Hepatocyte (in vitro differentiated cells): Measurements from ENCODE around the gene ITGAE. TPM values are rescaled to one million over a fixed set of nuclear protein-coding genes. Genes with fewer than 3 reads are reported as not detected.

ENCODE experiments used
- DNase-seq: peaks from one replicate; pipeline ENCODE4 v3.0.0-alpha.2; 2016; ENCODE audit warnings: low spot score
- H2AFZ ChIP-seq: fragments of 200-600 bp; sonication (generic); 2 replicates; pipeline ENCODE4 v1.6.0; 2016; ENCODE audit warnings: antibody characterized with exemption, mild to moderate bottlenecking
- H3K27ac ChIP-seq: fragments of 200-600 bp; sonication (generic); 2 replicates; pipeline ENCODE4 v1.5.1; 2016; ENCODE audit warnings: mild to moderate bottlenecking
- H3K27me3 ChIP-seq: fragments of 200-600 bp; sonication (generic); 2 replicates; pipeline ENCODE4 v1.6.1; 2016
- H3K36me3 ChIP-seq: fragments of 200-600 bp; sonication (generic); replicated peaks from 2 replicates; pipeline ENCODE4 v1.5.1; 2016; ENCODE audit warnings: low read depth; ENCODE audit not compliant: insufficient read depth
- H3K4me1 ChIP-seq: fragments of 200-600 bp; sonication (generic); 2 replicates; pipeline ENCODE4 v1.5.1; 2016; ENCODE audit warnings: mild to moderate bottlenecking, moderate library complexity; ENCODE audit not compliant: insufficient read depth
- H3K4me2 ChIP-seq: fragments of 200-600 bp; sonication (generic); 2 replicates; pipeline ENCODE4 v1.6.0; 2016
- H3K4me3 ChIP-seq: fragments of 200-600 bp; sonication (generic); 2 replicates; pipeline ENCODE4 v1.5.1; 2016; ENCODE audit warnings: mild to moderate bottlenecking
- H3K79me2 ChIP-seq: fragments of 200-600 bp; sonication (generic); 2 replicates; pipeline ENCODE4 v1.6.0; 2017; ENCODE audit warnings: mild to moderate bottlenecking
- H3K9me2 ChIP-seq: fragments of 200-600 bp; sonication (generic); replicated peaks from 2 replicates; pipeline ENCODE4 v1.6.0; 2017; ENCODE audit warnings: mild to moderate bottlenecking; ENCODE audit not compliant: insufficient read depth
- H3K9me3 ChIP-seq: fragments of 200-600 bp; sonication (generic); 2 replicates; pipeline ENCODE4 v1.5.1; 2016; ENCODE audit warnings: low read depth, mild to moderate bottlenecking
- H4K20me1 ChIP-seq: fragments of 200-600 bp; sonication (generic); 2 replicates; pipeline ENCODE4 v1.6.0; 2016; ENCODE audit warnings: mild to moderate bottlenecking; ENCODE audit not compliant: insufficient read depth, poor library complexity, severe bottlenecking
- CTCF ChIP-seq: fragments of 200-600 bp; sonication (generic); IDR thresholded peaks from 2 replicates; pipeline ENCODE4 v1.5.1; 2016; ENCODE audit warnings: antibody characterized with exemption, mild to moderate bottlenecking; ENCODE audit not compliant: poor library complexity
- EZH2 ChIP-seq: fragments of 200-600 bp; sonication (generic); IDR thresholded peaks from 2 replicates; pipeline ENCODE4 v1.6.1; 2016; ENCODE audit warnings: antibody characterized with exemption, mild to moderate bottlenecking, borderline replicate concordance
- EZH2phosphoT487 ChIP-seq: fragments of 200-600 bp; sonication (generic); IDR thresholded peaks from one replicate; pipeline ENCODE4 v1.6.1; 2018; ENCODE audit warnings: antibody characterized with exemption, mild to moderate bottlenecking, low read depth, moderate library complexity; ENCODE audit not compliant: unreplicated experiment, severe bottlenecking
- WGBS: methylation state at CpG from one replicate; pipeline ENCODE4 v1.1.6; 2016; ENCODE audit warnings: low lambda C conversion rate; ENCODE audit errors: missing lambda C conversion rate; 5-methylcytosine and 5-hydroxymethylcytosine counted together
- polyA plus RNA-seq: library from polyadenylated mRNA; unstranded; fragments of >200 nt; fragmentation: Nextera tagmentation; extraction: Ambion mirVana; gene quantifications from 2 replicates; pipeline ENCODE4 v1.2.1, GENCODE V29; 2016
- total RNA-seq: library from RNA; depleted of rRNA; stranded (reverse); fragments of >200 nt; gene quantifications from 2 replicates; pipeline ENCODE4 v1.2.3, GENCODE V29; 2014

Gene ITGAE
- total and polyA plus RNA-seq, 2 experiments from 2014 or later: 28.1 to 77.0 TPM

GRCh38 chr17:3802461-3803307 is 1.7 kb upstream of the ITGAE start:
- no peak overlapping the region for H3K4me2 ChIP-seq

GRCh38 chr17:3801792-3802191 is 804 bp upstream of the ITGAE start:
- no peak for DNase-seq
- Histone ChIP-seq H3K27ac (peak overlapping the region; percentile 81), H3K4me2 (no peak overlapping the region), H3K36me3 (no peaks in the 10 kb centered on the region), H2AFZ (no peak overlapping the region), H3K4me3 (no peak overlapping the region), H4K20me1 (no peaks in the 10 kb centered on the region), H3K4me1 (no peaks in the 10 kb centered on the region), H3K27me3 (no peaks in the 10 kb centered on the region), H3K9me2 (no peaks in the 10 kb centered on the region), H3K79me2 (no peaks in the 10 kb centered on the region), H3K9me3 (no peaks in the 10 kb centered on the region)
- WGBS: 89% methylated on average over 10 of the region's 10 CpGs
- TF ChIP-seq CTCF (no peak), EZH2phosphoT487 (no peak), EZH2 (no peak)

More at GRCh38 chr17:3802461-3803307, 1.7 kb upstream of the ITGAE start:
- DNase-seq: peak; percentile 43
- TF ChIP-seq CTCF (no peak), EZH2phosphoT487 (no peak), EZH2 (no peak)
- 86% methylated on average over 19 of the region's 19 CpGs for WGBS
- Histone ChIP-seq H3K79me2 (no peaks in the 10 kb centered on the region), H3K4me3 (no peak overlapping the region), H3K9me2 (no peaks in the 10 kb centered on the region), H3K36me3 (no peaks in the 10 kb centered on the region), H2AFZ (no peak overlapping the region), H3K27me3 (no peaks in the 10 kb centered on the region), H3K9me3 (no peaks in the 10 kb centered on the region), H3K4me1 (no peaks in the 10 kb centered on the region), H3K27ac (peak overlapping the region; percentile 81), H4K20me1 (no peaks in the 10 kb centered on the region)

- no peaks in the 10 kb centered on the region for H3K9me2 ChIP-seq
- WGBS: 95% methylated on average over 7 of the region's 7 CpGs
- no peaks in the 10 kb centered on the region for H3K9me3 ChIP-seq
- no peaks in the 10 kb centered on the region for H4K20me1 ChIP-seq
- H3K4me3 ChIP-seq: no peak overlapping the region
- no peaks in the 10 kb centered on the region for H3K4me1 ChIP-seq
- no peak for DNase-seq
- no peaks in the 10 kb centered on the region for H3K79me2 ChIP-seq
- H3K36me3 ChIP-seq: no peaks in the 10 kb centered on the region
- no peak overlapping the region for H3K4me2 ChIP-seq
- no peak overlapping the region for H2AFZ ChIP-seq
- TF ChIP-seq CTCF: no peak
- TF ChIP-seq EZH2phosphoT487: no peak
- no peak for TF ChIP-seq EZH2
- no peaks in the 10 kb centered on the region for H3K27me3 ChIP-seq
- peak overlapping the region; percentile 9 for H3K27ac ChIP-seq
Observed at GRCh38 chr17:3801347-3801746, 359 bp upstream of the ITGAE start.
